GM19023 (cell line): ENCODE results near the gene CA12.

ENCODE experiments used
- ATAC-seq: cut with Tn5 transposase; IDR thresholded peaks from one replicate; pipeline ENCODE4 v1.9.1; 2021; ENCODE audit warnings: mild to moderate bottlenecking, moderate library complexity; ENCODE audit not compliant: unreplicated experiment

Gene CA12

GRCh38 chr15:63313825-63314224 is 67.8 kb downstream of the CA12 start:
- ATAC-seq, result no peak

DNA sequence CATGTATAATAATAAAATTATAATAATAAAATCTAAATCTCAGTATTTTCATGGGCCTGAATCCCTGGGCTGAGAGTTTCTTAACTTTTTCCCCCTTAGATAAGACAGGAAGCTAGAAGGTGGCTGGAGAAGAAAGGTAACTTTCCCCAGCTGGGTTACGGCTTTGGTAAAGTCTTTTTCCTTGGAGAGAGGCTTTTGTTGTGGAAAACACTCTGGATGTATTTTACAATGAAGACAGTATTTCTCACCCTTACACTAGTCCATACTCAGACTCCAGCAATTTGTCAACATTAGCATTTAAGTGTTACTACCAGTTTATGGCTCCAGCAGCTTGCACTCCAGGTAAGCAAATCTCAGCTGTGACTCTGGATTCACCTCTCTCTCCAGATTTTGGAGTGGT is 69.4 kb downstream of the CA12 start:
- no peak for ATAC-seq

DNA sequence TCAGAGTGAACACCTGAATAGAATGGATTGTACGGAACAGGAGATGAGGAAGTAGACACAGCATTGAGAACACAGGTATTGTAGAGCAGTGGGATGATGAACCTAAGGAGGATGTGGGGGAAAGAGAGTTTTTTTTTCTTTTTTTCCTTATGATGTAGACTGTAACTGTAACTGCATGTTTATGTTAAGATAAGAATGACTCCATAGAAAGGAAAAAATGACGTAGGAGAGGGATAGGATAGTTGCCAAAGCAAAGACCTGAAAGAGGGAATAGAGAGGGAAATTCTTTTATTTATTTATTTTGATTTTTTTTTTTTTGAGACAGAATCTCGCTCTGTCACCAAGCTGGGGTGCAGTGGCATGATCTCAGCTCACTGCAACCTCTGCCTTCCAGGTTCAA is 71.0 kb downstream of the CA12 start:
- no peak for ATAC-seq

GRCh38 chr15:63308947-63309346 is 72.7 kb downstream of the CA12 start:
- no peak for ATAC-seq

DNA sequence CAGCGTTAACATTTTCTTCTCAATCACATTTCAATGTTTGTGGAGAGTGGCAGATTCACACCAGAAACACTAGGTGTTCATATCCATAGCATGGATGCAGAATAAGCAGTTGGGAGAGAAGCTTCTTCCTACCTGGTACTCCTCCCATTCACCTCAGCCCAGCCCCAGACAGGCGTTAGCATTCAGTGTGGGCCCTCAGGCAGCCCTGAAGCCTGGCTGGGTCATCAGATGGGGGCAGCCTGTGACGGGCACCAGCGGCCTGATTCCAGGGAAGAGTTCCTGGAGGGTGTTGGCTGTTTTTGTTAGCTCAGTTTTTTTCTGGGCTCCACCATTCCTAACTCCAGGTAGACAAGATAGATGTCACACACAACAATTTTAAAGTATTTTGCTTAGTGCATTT is 73.2 kb downstream of the CA12 start:
- ATAC-seq, result no peak

- no peak for ATAC-seq
Measured at GRCh38 chr15:63306492-63307073, 75.1 kb downstream of the CA12 start.

DNA sequence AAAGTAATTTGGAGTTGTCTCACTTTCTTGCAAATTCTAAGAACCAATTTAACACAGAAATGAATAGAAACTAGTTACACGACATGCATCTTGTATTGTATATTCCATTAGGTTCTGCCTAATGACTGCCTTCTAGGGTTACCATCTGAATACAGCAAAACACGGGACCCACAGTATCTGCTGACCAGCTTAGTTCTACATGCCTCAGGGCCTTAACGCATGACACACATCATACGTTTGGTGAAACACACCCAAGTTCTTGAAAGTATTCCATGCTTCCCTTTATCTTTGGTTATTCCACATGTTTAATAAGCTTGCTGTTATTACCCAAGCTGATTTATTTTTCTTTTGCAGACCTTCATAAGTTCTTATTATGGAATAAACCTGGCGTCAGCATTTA is 76.4 kb downstream of the CA12 start:
- ATAC-seq, result no peak

GRCh38 chr15:63301088-63301487 is 80.6 kb downstream of the CA12 start:
- no peak for ATAC-seq

DNA sequence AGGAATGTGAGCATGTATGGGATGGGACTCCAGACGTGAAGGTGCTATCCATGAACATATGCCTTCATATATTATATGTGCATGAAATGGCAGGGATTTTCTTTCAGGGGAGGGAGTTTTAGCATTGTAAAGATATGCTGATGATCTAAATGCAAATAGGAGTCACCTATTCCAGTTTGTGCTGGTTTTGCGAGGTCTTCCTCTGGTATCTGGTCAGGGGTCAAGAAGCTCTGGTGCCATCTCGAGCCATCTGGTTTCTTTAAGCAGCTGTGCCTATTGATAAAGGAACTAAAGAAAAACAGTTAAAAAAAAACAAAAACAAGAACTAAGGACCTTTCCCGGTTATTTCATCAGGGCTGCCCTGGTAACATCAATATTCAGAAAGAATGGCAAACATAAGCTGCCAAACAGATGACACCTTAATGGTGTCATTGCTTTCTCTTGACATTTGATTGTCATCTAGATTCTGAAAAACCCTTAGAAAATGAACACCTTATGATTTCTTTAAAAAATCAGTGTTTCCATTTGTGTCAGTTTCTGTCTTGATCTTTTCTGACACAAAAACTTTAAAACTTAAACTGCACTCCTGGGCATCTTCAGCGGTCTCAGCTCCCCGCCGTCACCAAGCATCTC is 81.6 kb downstream of the CA12 start:
- no peak for ATAC-seq

GRCh38 chr15:63296195-63296594 is 85.5 kb downstream of the CA12 start:
- no peak for ATAC-seq

GRCh38 chr15:63295341-63295740 is 86.3 kb downstream of the CA12 start:
- no peak for ATAC-seq

GRCh38 chr15:63294359-63294758 is 87.3 kb downstream of the CA12 start:
- no peak for ATAC-seq

GRCh38 chr15:63292771-63293170 is 88.9 kb downstream of the CA12 start:
- no peak for ATAC-seq

- ATAC-seq, result no peak
Measured at GRCh38 chr15:63292241-63292640, 89.4 kb downstream of the CA12 start.

DNA sequence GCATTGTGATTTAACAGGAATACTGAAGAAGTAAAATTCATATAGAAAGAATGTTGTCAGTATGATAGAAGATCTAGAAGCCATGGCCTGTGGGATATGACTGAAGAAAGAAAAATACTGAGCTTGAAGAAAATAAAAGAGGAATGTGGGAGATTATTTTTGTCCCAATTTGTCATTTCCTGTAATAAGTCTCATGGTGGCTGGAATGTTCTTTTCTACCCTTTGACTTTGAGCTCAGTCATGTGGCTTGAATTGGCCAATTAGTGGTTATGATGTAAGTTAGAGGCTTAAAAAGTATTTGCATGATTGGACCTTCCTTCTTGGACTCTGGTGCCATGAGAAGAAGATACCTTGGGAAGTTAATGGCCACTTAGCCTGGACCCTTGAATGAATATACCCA is 90.1 kb downstream of the CA12 start:
- no peak for ATAC-seq

DNA sequence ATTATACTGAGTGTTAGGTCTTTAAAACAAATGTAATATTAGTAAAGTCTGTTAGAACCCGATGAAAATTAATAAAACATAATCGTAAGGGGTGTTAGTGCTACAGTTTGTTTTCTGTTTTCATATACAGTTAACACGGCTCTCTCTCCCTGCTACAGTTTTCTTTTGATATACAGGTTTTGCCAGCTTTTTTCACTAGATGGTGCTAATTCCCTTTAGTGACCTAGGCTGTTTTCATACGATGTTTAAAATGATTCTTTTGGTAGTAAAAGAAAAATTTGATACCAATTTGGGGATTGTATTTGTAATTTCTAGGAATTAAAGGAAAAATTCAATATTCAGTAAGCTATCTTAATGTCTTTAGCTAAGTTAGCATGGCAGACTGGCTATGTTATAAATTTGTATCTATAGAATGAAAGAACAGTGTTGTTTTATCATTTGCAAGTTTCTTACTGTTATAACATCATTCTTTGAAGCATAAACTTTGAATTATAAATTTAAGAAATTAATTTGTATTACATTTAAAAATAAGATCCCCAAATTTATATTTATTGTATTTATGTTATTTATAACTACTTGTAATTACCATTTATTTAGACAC is 92.8 kb downstream of the CA12 start:
- no peak for ATAC-seq

GRCh38 chr15:63288342-63288741 is 93.3 kb downstream of the CA12 start:
- ATAC-seq, result no peak

- ATAC-seq, result no peak
Measured at GRCh38 chr15:63287109-63287508, 94.5 kb downstream of the CA12 start.

- ATAC-seq, result no peak
Measured at GRCh38 chr15:63284335-63284734, 97.3 kb downstream of the CA12 start.

- no peak for ATAC-seq
Measured at GRCh38 chr15:63283126-63283525, 98.5 kb downstream of the CA12 start.

GRCh38 chr15:63277893-63278456 is 103.7 kb downstream of the CA12 start:
- ATAC-seq, result no peak
